ENCODE measurements around the gene TMEM131.

DNA sequence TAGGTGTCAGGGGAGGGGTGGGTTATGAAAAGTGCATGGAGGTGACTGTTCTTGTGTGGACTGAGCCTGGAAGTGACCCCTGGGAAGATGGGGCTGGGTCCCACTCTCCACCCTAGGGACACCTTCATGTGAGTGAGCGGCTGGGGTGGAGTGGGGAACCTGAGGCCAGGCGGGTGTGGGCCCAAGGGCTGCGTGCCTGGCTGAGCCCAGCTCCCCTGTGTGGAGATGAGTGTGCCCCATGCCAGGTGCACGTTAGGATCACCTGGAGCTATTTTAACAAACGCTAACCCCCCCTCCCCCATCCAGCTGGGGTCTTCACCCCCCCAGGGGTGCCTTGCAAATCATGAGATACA is 255.9 kb downstream of the TMEM131 start:
- TF ChIP-seq CTCF (IDR thresholded peaks at IDR 0.05), result no peak
- no peak for TF ChIP-seq POLR2A (IDR thresholded peaks at IDR 0.05)

All from heart left ventricle (tissue), 13 donors.